NCI-H1694 treated with DMSO at 0.1 percent for 48 hours (cell line): Measurements from ENCODE around the gene TCF23.
"Not testable (repeated sequence)": the region's sequence is repeated elsewhere in the genome, so short reads cannot be mapped to it uniquely, and the experiment has no call there.

Experiments used
- DNase-seq: peaks from one replicate; lab custom pipeline; 2025; lab: John Stamatoyannopoulos, UW

Gene TCF23

DNA sequence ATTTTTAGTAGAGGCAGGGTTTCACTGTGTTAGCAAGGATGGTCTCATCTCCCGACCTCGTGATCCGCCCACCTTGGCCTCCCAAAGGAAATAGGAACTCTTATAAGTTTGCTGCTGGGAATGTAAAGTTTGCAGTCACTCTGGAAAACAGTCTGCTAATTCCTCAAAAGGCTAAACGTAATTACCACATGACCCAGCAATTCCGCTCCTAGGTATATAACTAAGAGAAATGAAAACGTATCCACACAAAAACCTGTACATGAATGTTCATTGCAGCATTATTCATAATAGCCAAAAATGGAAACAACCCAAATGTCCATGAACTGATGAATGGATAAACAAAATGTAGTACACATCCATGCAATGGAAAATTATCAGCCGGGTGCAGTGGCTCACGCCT lies 41.2 kb downstream of the TCF23 start:
- DNase-seq, result no peak

DNA sequence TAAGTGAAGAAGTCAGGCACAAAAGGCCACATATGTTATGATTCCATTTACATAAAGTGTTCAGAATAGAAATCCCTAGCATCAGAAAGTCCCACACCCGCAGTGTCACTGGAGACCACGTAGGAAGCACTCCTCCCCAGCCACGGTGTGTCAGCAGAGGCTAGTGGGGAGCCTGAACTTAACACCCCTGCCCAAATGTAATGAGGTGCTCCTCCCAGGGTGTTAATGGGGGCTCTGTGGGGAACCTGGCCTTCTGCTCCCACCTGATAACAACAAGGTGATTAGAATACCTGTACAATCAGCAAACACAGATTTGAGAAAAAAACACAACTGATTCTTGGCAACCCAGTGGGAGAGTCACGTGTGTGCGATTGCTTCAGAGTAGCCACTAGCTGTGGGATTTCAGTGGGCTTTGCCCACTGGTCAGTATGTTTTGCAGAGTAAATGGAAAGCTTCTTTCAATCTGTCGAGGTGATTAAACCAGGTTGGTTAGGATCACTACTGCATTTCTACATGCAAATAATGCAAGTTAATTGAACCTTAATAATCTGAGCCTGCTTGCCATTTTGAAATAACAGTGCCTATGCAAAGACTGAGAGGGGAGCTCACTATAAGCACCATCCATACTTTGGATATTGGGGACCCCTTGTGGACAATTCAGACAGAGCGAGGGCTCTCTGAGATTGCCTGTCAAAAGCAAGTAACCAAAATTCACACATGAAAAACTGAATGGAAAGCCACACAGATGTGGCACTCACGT lies 42.4 kb downstream of the TCF23 start:
- peak; percentile 76 for DNase-seq

DNA sequence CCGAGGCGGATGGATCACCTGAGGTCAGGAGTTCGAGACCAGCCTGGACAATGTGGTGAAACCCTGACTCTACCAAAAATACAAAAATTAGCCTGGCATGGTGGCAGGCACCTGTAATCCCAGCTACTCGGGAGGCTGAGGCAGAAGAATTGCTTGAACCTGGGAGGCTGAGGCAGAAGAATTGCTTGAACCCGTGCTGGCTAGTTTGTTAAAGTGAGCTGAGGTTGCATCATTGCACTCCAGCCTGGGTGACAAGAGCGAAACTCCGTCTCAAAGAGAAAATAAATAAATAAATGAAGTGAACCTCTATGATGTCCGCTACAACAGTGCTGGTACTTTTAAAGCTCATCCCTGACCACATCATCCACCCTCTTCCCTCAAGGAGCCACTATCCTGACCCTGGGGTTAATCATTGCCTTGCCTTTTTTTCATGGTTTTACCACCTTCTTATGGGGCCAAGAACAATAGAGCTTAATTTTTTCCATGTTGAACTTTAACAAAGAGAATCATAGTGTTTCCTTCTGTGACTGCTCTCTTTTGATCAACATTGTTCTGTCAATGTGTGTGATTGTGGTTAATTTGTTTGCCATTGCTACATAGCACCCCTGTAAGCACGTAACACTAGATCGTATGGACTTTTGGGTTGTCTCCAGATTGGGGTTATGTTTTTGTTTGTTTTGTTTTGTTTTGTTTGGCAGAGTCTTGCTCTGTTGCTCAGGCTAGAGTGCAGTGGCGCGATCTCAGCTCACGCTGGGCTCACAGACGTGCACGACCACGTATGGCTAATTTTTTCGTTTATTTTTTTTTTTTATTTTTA lies 45.9 kb downstream of the TCF23 start:
- DNase-seq, result no peak

DNA sequence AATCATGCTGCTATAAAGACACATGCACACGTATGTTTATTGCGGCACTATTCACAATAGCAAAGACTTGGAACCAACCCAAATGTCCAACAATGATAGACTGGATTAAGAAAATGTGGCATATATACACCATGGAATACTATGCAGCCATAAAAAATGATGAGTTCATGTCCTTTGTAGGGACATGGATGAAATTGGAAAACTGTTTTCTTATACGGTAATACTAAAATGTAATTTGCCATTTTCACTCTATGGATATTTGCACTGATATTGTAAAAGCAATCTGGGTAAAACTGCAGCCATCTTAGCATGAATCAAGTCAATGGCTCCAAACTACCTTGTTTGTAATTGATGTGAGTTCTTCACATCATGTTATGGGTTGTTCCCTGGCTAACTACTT lies 47.0 kb downstream of the TCF23 start:
- not testable (repeated sequence) for DNase-seq

DNA sequence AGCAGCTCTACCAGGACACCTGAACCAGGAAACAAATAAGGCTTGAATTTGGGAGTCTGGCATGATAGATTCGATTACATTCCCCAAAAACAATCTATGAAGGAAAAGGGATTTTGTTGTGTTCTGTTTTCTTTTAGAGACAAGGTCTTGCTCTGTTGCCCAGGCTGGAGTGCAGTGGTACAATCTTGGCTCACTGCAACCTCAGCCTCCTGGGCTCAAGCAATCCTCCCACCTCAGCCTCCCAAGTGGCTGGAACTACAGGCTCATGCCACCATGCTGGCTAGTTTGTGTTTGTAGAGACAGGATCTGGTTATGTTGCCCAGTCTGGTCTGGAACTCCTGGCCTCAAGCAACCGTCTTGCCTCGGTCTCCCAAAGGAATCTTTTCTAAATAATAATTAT lies 49.3 kb downstream of the TCF23 start:
- not testable (repeated sequence) for DNase-seq

DNA sequence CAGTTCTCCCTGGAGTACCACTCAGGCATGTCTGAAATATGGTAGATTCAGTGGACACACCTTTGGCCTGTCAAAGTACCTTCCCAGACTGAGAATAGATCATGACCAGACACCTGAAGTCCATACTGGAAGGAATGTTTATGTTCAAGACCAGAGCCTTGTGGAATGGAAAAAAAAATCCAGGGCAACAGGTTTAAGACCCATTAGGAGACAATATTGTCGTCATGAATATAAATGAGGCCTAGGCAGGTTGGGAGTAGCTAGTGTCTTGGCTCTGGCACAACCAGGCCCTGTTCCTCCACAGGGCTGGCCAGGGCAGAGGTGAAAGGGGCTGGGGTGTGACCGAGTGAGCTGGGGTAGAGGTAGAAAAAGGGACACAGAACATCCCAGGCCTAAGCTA lies 49.8 kb downstream of the TCF23 start:
- no peak for DNase-seq

DNA sequence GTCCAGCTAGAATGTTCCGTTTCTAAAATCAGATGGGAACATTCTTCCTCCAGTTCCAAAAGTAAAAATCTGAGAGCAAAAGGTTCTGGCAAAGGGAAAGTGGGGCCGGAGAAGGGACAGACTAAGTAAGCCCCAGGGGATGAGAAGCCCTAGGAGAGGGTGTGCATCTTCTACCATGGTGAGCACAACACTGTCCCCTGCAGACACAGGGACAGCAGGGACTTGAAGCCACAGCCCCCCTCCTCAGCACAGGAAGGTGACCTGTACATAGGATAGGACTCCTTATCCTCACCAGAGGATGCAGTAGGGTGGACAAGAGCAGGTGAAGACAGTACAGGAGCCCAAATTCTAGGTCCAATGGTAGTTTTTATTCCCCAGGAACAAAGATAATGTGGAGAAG lies 50.4 kb downstream of the TCF23 start:
- DNase-seq, result no peak

DNA sequence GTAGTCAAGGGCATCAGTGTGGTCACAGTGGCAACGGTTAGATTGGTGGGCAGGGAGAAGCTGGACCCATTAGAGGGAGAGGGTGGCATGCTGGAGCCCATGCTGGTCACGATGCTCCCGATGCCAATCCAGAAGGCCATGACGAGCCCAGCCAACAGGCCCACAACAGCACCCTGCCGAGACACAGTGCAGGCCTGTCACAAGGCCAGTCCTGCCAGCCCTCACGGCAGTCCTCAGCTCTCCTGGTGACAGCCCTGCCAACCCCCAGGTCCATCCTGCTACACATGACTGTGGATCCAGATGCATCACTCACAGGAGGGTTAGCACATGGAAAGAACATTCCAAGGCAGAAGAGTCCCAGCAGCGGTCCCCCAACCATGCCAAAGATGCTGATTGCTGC lies 52.9 kb downstream of the TCF23 start:
- no peak for DNase-seq

DNA sequence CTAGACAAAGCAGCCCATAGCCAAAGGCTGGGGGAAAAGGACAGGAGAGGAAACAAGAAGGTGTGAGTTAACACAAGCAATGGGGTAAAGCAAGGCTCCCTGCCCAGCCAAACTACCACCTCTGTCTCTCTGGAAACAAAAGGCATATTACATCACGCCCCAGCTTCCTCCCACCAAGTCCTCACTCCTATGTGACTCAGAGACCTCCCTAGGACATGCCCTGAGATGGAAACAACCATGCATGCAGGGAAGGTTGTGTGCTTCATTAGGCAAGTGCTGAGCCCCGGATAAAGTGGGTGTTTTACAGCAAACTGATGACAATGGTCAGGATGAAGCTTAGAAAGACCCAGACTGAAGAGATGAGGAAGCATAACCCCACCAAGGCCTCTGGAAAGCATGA lies 54.0 kb downstream of the TCF23 start:
- DNase-seq, result no peak

DNA sequence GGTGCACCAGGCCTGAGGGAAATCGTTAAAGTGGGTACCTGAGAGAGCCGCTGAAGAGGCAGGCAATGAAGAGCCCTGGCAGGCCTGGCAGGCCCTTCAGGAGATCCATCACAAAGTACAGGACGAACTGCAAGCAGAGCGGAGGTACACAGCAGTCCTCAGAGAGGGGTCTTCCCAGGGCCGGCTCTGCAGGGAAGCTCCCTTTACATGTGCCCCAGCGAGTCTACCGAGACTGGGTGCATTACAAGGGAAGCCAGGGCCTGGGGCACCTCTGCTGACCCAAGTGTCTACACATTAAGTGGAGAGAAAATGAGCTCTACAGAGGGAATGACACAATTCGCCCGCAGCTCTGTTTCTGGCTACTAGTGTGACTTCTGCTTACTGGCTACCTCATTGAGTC lies 54.9 kb downstream of the TCF23 start:
- no peak for DNase-seq

DNA sequence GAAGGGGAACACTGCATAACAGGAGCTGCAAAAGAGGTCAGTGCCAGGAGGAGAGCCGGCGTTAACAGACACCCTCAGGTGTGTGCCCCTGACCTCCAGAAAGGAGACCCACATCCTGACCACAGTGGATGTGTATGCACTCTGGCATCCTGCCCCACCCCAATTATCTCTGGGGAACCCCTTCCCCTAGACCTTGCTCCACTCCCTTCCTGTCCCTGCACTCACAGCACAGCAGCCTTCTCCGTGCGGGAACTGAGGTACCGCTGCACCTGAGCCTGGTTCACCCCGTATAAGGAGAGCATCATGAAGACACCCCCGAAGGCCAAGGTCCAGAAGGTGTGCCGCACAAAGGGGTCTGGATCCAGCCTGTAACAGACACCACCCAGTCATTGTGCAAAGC lies 55.8 kb downstream of the TCF23 start:
- no peak for DNase-seq

DNA sequence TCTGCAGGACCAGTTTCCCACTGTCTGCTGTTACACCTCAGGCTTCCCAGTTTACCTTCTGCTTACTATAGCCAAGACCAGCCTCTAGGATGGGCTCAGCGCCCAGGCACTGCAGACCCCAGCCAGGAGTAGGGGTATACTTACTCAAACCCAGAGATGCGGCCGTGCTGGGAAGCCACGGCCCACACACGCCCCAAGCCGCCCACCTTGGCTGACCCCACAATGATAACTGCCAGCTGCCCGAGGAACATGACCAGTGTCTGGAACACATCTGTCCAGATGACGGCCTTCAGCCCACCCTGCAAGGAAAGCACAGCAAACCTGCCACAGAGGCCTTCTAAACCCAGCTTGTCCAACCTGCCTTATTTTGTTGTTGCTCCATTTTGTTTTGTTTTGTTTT lies 56.4 kb downstream of the TCF23 start:
- DNase-seq, result no peak

DNA sequence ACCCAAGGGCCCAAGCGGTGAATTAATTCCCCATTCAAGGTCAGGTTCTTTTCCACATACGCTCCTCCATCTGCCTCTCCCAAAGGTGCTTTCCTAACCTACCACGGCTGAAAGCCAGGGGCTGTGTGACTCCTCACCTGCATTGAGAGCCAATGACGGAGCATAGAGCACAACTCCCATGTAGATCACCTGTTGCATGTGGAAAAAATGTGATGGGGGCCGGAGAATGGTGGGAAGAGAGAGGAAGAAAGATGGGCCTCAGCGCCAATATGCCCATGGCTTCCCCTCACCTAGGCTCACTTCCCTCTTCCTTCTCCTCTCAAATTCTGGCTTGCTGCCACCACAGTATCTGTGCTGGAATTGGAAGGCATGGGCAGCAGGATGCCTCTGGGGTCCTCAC lies 57.5 kb downstream of the TCF23 start:
- no peak for DNase-seq
